Prostate gland (tissue), 2 donors: Measurements from ENCODE around the gene PALD1. TPM values are rescaled to one million over a fixed set of nuclear protein-coding genes. Genes with fewer than 3 reads are reported as not detected.

Experiments
- DNase-seq: peaks from one replicate; pipeline ENCODE4 v3.0.0-alpha.2; 2019; ENCODE audit warnings: low spot score
- H3K27ac ChIP-seq, 2 donors: fragments of 200-600 bp; sonication (generic); 2 replicates each; pipeline ENCODE4 v1.5.1; 2017 to 2019
- H3K27me3 ChIP-seq: fragments of 200-600 bp; sonication (generic); replicated peaks from 2 replicates; pipeline ENCODE4 v1.5.1; 2019; ENCODE audit not compliant: insufficient read depth
- H3K36me3 ChIP-seq, 2 donors: fragments of 200-600 bp; sonication (generic); 1 replicate in 1 of 2; 2 replicates in 1 of 2; pipeline versions ENCODE4 v1.5.1 to v1.8.1; 2017 to 2019
- H3K4me1 ChIP-seq: fragments of 200-600 bp; sonication (generic); replicated peaks from 2 replicates; pipeline ENCODE4 v1.5.1; 2019
- H3K4me3 ChIP-seq, 2 donors: fragments of 200-600 bp; sonication (generic); 2 replicates each; pipeline ENCODE4 v1.5.1; 2017 to 2019
- H3K9me3 ChIP-seq: fragments of 200-600 bp; sonication (generic); 2 replicates; pipeline ENCODE4 v1.5.1; 2017
- POLR2A ChIP-seq: fragments of 450-650 bp; IDR thresholded peaks from one replicate; pipeline ENCODE4 v1.6.1; 2016; ENCODE audit warnings: antibody characterized with exemption, mild to moderate bottlenecking
- POLR2AphosphoS5 ChIP-seq: sonication (generic); formaldehyde crosslinking; IDR thresholded peaks from one replicate; pipeline ENCODE4 v1.6.1; 2017; ENCODE audit warnings: antibody characterized with exemption
- WGBS: methylation state at CpG from one replicate; pipeline ENCODE4 v1.1.5; 2018; 5-methylcytosine and 5-hydroxymethylcytosine counted together
- intact Hi-C: fragments of 100-400 bp; cut with DNase I; formaldehyde crosslinking; loops from one replicate; pipeline ENCODE4 v1.14.2; 2022
- total RNA-seq, 2 donors: library from RNA; depleted of rRNA; stranded (reverse); fragments of >200 nt; gene quantifications; one replicate each; pipeline ENCODE4 v1.1.0, GENCODE V29; 2016
- TF ChIP-seq, protein P1 (sequence below), 4 experiments: fragments of 200-600 bp in 2 of 4; fragments of 450-650 bp in 2 of 4; sonication (generic) in 2 of 4; IDR thresholded peaks; 1 replicate in 3 of 4; 2 replicates in 1 of 4; pipeline ENCODE4 v1.5.1; 2016 to 2019; ENCODE audit warnings: antibody characterized with exemption in 4 of 4, mild to moderate bottlenecking in 2 of 4, moderate library complexity in 2 of 4

The PALD1 gene
- total RNA-seq, 2 donors from 2014 or later: 6.6 to 12.4 TPM

DNA sequence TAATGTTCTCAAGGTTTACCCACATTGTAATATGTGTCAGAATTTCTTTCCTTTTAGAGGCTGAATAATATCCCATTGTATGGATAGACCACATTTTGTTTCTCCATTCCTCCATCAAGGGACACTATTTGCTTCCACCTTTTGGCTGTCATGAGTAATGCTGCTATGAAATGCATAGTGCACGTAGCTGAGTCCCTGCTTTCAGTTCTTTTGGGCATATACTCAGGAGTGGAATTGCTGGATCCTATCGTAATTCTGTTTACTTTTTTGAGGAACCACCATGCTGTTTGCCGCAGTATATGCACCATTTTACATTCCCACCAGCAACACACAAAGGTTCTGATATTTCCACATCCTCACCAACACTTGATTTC lies 64.0 kb downstream of the PALD1 start:
- H3K36me3 ChIP-seq: no peaks in the 10 kb centered on the region
- intact Hi-C loops: no loop called here
- H3K9me3 ChIP-seq: no peaks in the 10 kb centered on the region
- H3K4me3 ChIP-seq: no peak overlapping the region
- no peaks in the 10 kb centered on the region for H3K27me3 ChIP-seq
- H3K27ac ChIP-seq: no peak overlapping the region
- TF ChIP-seq, protein P1, sequence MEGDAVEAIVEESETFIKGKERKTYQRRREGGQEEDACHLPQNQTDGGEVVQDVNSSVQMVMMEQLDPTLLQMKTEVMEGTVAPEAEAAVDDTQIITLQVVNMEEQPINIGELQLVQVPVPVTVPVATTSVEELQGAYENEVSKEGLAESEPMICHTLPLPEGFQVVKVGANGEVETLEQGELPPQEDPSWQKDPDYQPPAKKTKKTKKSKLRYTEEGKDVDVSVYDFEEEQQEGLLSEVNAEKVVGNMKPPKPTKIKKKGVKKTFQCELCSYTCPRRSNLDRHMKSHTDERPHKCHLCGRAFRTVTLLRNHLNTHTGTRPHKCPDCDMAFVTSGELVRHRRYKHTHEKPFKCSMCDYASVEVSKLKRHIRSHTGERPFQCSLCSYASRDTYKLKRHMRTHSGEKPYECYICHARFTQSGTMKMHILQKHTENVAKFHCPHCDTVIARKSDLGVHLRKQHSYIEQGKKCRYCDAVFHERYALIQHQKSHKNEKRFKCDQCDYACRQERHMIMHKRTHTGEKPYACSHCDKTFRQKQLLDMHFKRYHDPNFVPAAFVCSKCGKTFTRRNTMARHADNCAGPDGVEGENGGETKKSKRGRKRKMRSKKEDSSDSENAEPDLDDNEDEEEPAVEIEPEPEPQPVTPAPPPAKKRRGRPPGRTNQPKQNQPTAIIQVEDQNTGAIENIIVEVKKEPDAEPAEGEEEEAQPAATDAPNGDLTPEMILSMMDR (IDR thresholded peaks at IDR 0.05): no peak
- TF ChIP-seq POLR2AphosphoS5 (no peak), POLR2A (no peak)
- no peaks in the 10 kb centered on the region for H3K4me1 ChIP-seq
- DNase-seq: no peak
- WGBS: 76% methylated on average over 3 of the region's 3 CpGs

DNA sequence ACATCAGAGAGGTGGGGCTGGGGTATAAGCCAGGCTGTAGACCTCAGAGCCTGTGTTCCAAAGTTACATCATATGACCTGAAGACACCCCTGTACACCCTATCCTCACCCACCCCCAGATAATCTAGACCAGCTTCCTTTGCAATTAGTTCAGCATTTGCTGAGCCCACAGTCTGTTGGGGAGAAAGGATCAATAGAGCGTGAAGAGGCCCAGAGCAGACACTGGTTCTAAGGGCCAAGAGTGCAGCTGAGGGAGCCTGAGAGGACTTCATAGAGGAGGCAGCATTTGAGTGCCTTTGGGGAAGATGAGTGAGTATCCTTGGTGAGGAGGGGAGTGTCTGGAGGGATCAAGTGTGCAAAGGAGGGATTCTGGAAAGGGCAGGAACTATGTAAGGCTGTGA lies 65.3 kb downstream of the PALD1 start:
- DNase-seq: no peak
- Histone ChIP-seq H3K9me3 (no peaks in the 10 kb centered on the region), H3K4me3 (no peak overlapping the region), H3K27me3 (no peaks in the 10 kb centered on the region), H3K36me3 (no peaks in the 10 kb centered on the region), H3K4me1 (no peaks in the 10 kb centered on the region), H3K27ac (no peak overlapping the region)
- intact Hi-C loops: no loop called here
- 100% methylated on average over 1 of the region's 1 CpG for WGBS
- TF ChIP-seq, protein P1 (IDR thresholded peaks at IDR 0.05): no peak
- TF ChIP-seq POLR2AphosphoS5 (no peak), POLR2A (no peak)

DNA sequence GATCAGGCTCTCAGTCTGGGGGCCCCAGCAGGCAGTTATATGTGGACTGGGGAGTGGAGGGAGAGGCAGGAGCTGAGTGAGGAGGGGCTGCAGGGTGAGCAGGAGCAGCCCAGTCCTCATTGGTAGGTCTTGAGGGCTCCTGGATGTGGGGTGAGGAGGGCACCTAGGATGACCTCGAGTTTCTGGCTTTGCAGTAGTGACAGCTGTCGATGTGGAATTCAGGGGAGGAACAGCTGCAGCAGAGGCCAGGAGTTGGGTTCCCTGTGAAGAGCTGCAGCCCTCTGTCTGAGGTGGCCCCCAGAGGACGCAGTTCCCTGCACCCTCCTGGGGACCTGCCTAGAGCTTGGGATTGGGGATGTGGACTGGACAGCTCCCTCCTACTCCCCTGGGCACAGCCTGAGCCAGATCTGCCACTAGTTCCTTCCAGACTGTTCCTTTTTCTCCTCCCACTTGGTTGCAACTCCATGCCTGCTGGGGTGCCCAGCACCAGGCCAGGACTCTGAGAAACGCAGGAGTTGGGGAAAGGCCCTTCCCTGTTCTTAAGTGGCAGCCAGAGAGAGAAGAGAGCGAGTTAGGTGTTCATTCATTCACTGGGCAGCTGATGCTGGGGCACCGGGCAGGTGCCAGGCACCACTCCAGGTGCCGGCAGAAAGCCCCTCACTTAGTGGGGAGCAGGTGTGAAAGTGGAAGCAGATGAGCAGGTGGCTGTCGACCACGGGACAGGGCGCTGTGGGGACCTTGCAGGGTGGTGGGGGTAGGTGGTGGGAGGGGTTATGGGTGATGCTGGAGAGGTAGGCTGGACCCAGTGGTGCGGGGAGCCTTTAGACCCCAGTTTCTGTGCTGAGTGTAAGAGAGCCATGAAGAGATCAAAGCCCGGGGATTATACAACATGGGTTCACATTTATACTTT lies 66.1 kb downstream of the PALD1 start:
- H3K4me1 ChIP-seq: no peaks in the 10 kb centered on the region
- H3K9me3 ChIP-seq: no peaks in the 10 kb centered on the region
- TF ChIP-seq POLR2A (no peak), POLR2AphosphoS5 (no peak)
- TF ChIP-seq, protein P1 (IDR thresholded peaks at IDR 0.05): no peak
- no peak for DNase-seq
- no peak overlapping the region for H3K27ac ChIP-seq
- 76% methylated on average over 12 of the region's 12 CpGs for WGBS
- intact Hi-C loops: no loop called here
- no peak overlapping the region for H3K4me3 ChIP-seq
- H3K36me3 ChIP-seq: no peaks in the 10 kb centered on the region
- no peaks in the 10 kb centered on the region for H3K27me3 ChIP-seq

DNA sequence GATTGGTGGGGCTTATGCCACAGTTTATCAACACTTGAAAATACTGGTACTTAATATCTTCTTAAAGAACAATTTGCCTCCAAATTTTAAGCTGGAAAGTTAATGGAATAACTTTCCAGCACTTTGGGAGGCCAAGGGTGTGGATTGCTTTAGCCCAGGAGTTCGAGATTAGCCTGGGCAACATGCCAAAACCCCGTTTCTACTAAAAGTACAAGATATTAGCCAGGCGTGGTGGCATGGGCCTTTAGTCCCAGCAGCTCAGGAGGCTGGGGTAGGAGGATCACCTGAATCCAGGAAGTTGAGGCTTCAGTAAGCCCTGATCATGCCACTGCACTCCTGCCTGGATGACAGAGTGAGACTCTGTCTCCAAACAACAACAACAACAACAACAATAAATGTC lies 68.0 kb downstream of the PALD1 start:
- intact Hi-C loops: no loop called here

More for the DNA sequence above, 68.0 kb downstream of the PALD1 start:
- no peak overlapping the region for H3K27ac ChIP-seq
- WGBS: 17% methylated on average over 3 of the region's 3 CpGs
- no peaks in the 10 kb centered on the region for H3K4me1 ChIP-seq
- DNase-seq: no peak
- H3K4me3 ChIP-seq: no peak overlapping the region
- H3K9me3 ChIP-seq: no peaks in the 10 kb centered on the region
- no peaks in the 10 kb centered on the region for H3K27me3 ChIP-seq
- TF ChIP-seq POLR2A (no peak), POLR2AphosphoS5 (no peak)
- TF ChIP-seq, protein P1 (IDR thresholded peaks at IDR 0.05): no peak
- H3K36me3 ChIP-seq: no peaks in the 10 kb centered on the region
